A549 (cell line): ENCODE data around the gene AP3B2. TPM values are rescaled to one million over a fixed set of nuclear protein-coding genes. Genes with fewer than 3 reads are reported as not detected.
A peak's percentile ranks its signal among the peaks of the same experiment; 100 is the strongest.

Source experiments
- ATAC-seq, 2 experiments: fragments of 200-7000 bp in 1 of 2; fragments of >200 bp in 1 of 2; cut with Nextera tagmentation in 1 of 2; cut with Tn5 transposase in 1 of 2; 3 replicates each; pipeline versions ENCODE4 v1.8.0 to v1.9.1; 2018 to 2020; ENCODE audit warnings: mild to moderate bottlenecking in 1 of 2, moderate library complexity in 1 of 2
- CTCF ChIA-PET: fragments of 300-600 bp; sonication (Branson Sonifier 250); formaldehyde crosslinking; extraction: SDS; loops from one replicate; lab custom pipeline; 2021; ENCODE audit warnings: antibody characterized with exemption, inconsistent platforms; lab: Yijun Ruan, JAX
- POLR2A ChIA-PET: fragments of 350-600 bp; formaldehyde crosslinking; extraction: SDS; loops from one replicate; lab custom pipeline; 2021; ENCODE audit warnings: antibody characterized with exemption, inconsistent platforms; lab: Yijun Ruan, JAX
- DNase-seq, 2 experiments: peaks; one replicate each; pipeline versions ENCODE4 v3.0.0 to v3.0.0-alpha.2; 2011 to 2016; ENCODE audit warnings: low read depth in 1 of 2, low spot score in 1 of 2
- FAIRE-seq: peaks from 2 replicates; lab custom pipeline; 2011; peaks lifted over from hg19 to GRCh38; lab: Jason Lieb, UNC
- H3K27ac ChIP-seq, 2 experiments: fragments of >200 bp; sonication (Bioruptor Twin); formaldehyde crosslinking; 3 replicates each; pipeline ENCODE4 v1.5.1; 2016 to 2017
- H3K4me1 ChIP-seq: fragments of >200 bp; sonication (Bioruptor Twin); formaldehyde crosslinking; 3 replicates; pipeline ENCODE4 v1.6.1; 2016
- H3K4me2 ChIP-seq: fragments of >200 bp; sonication (Bioruptor Twin); formaldehyde crosslinking; 3 replicates; pipeline ENCODE4 v1.6.1; 2016
- H3K4me3 ChIP-seq: fragments of >200 bp; sonication (Bioruptor Twin); formaldehyde crosslinking; 3 replicates; pipeline ENCODE4 v1.5.1; 2016
- H3K9me3 ChIP-seq: fragments of >200 bp; sonication (Bioruptor Twin); formaldehyde crosslinking; 3 replicates; pipeline ENCODE4 v1.6.1; 2016
- BCL3 ChIP-seq: fragments of >200 bp; sonication (Bioruptor Twin); formaldehyde crosslinking; IDR thresholded peaks from 3 replicates; pipeline ENCODE4 v1.6.1; 2016
- CEBPB ChIP-seq, 2 experiments: fragments of >200 bp in 1 of 2; sonication (Bioruptor Twin) in 1 of 2; formaldehyde crosslinking in 1 of 2; IDR thresholded peaks; 2 replicates each; pipeline ENCODE4 v1.6.1; 2012 to 2016
- CHD4 ChIP-seq: fragments of 200-600 bp; sonication (generic); IDR thresholded peaks from 2 replicates; pipeline ENCODE4 v1.6.1; 2016; ENCODE audit warnings: antibody characterized with exemption, mild to moderate bottlenecking, borderline replicate concordance
- CTCF ChIP-seq: fragments of >200 bp; sonication (Bioruptor Twin); formaldehyde crosslinking; IDR thresholded peaks from 3 replicates; pipeline ENCODE4 v1.5.1; 2016
- E2F6 ChIP-seq: IDR thresholded peaks from 2 replicates; pipeline ENCODE4 v1.6.1; 2012; ENCODE audit warnings: low read depth, borderline replicate concordance
- EHF ChIP-seq: fragments of 250-450 bp; sonication (Bioruptor Pico); IDR thresholded peaks from 2 replicates; pipeline ENCODE4 v1.5.0; 2020; ENCODE audit warnings: mild to moderate bottlenecking
- EP300 ChIP-seq, 2 experiments: fragments of >200 bp; sonication (Bioruptor Twin); formaldehyde crosslinking; IDR thresholded peaks; 2 replicates in 1 of 2; 3 replicates in 1 of 2; pipeline ENCODE4 v1.6.1; 2016 to 2017
- FOSB ChIP-seq: fragments of 250-450 bp; sonication (Bioruptor Pico); IDR thresholded peaks from 2 replicates; pipeline ENCODE4 v1.5.0; 2020; ENCODE audit warnings: mild to moderate bottlenecking, moderate library complexity
- FOXS1 ChIP-seq: fragments of 250-450 bp; sonication (Bioruptor Pico); IDR thresholded peaks from 2 replicates; pipeline ENCODE4 v1.5.0; 2020; ENCODE audit warnings: mild to moderate bottlenecking, moderate library complexity
- GATA3 ChIP-seq: IDR thresholded peaks from 2 replicates; pipeline ENCODE4 v1.6.1; 2012; ENCODE audit warnings: borderline replicate concordance
- HEYL ChIP-seq: fragments of 250-450 bp; sonication (Bioruptor Pico); IDR thresholded peaks from 2 replicates; pipeline ENCODE4 v1.8.0; 2021; ENCODE audit warnings: mild to moderate bottlenecking, moderate library complexity
- HMGXB4 ChIP-seq: fragments of 250-450 bp; sonication (Bioruptor Pico); IDR thresholded peaks from 2 replicates; pipeline ENCODE4 v1.5.0; 2021; ENCODE audit warnings: mild to moderate bottlenecking, moderate library complexity, borderline replicate concordance
- HOXA7 ChIP-seq: fragments of 250-450 bp; sonication (Bioruptor Pico); IDR thresholded peaks from 2 replicates; pipeline ENCODE4 v1.5.0; 2020; ENCODE audit warnings: mild to moderate bottlenecking, moderate library complexity
- JUN ChIP-seq, 2 experiments: fragments of >200 bp; sonication (Bioruptor Twin); formaldehyde crosslinking; IDR thresholded peaks; 2 replicates in 1 of 2; 3 replicates in 1 of 2; pipeline ENCODE4 v1.6.1; 2016 to 2017
- MAFK ChIP-seq: fragments of 450-650 bp; IDR thresholded peaks from 2 replicates; pipeline ENCODE4 v1.6.1; 2014; ENCODE audit not compliant: partially characterized antibody
- MAX ChIP-seq: IDR thresholded peaks from 2 replicates; pipeline ENCODE4 v1.6.1; 2012
- MAZ ChIP-seq: fragments of 150-350 bp; IDR thresholded peaks from 2 replicates; pipeline ENCODE4 v1.6.1; 2014; ENCODE audit warnings: antibody characterized with exemption, low read depth, low read length, borderline replicate concordance
- MYC ChIP-seq: IDR thresholded peaks from 2 replicates; pipeline ENCODE4 v1.6.1; 2012; ENCODE audit warnings: mild to moderate bottlenecking, inconsistent platforms, low read length, improper control_type of control experiment, borderline replicate concordance
- PHF8 ChIP-seq: fragments of 200-600 bp; sonication (generic); IDR thresholded peaks from 2 replicates; pipeline ENCODE4 v1.6.1; 2016; ENCODE audit warnings: low read depth, mild to moderate bottlenecking, antibody characterized with exemption, moderate library complexity, borderline replicate concordance
- POLR2A ChIP-seq: IDR thresholded peaks from 2 replicates; pipeline ENCODE4 v1.6.1; 2012; ENCODE audit warnings: mild to moderate bottlenecking, low read length
- REST ChIP-seq: fragments of 200-600 bp; sonication (generic); IDR thresholded peaks from 2 replicates; pipeline ENCODE4 v1.6.1; 2016; ENCODE audit warnings: antibody characterized with exemption, mild to moderate bottlenecking, moderate library complexity
- TP53 ChIP-seq: fragments of 250-450 bp; sonication (Bioruptor Pico); IDR thresholded peaks from 2 replicates; pipeline ENCODE4 v1.5.0; 2021; ENCODE audit warnings: mild to moderate bottlenecking, moderate library complexity
- USF2 ChIP-seq: fragments of 450-650 bp; IDR thresholded peaks from 2 replicates; pipeline ENCODE4 v1.6.1; 2014; ENCODE audit warnings: antibody characterized with exemption
- WGBS: methylation state at CpG from one replicate; pipeline ENCODE4 v1.1.6; 2017; ENCODE audit errors: missing lambda C conversion rate; 5-methylcytosine and 5-hydroxymethylcytosine counted together
- polyA plus RNA-seq, 4 experiments: library from polyadenylated mRNA; depleted of rRNA in 3 of 4; stranded (reverse); fragments of >200 nt; fragmentation: RNase III in 1 of 4; extraction: RNeasy Plus Mini Kit Qiagen cat#74134 plus additional on column Dnase treatment in 1 of 4; gene quantifications; 2 replicates in 3 of 4; 3 replicates in 1 of 4; pipeline ENCODE4 v1.2.3, GENCODE V29; 2011 to 2017

Gene AP3B2
- polyA plus RNA-seq, 2 of the 4 experiments (the other 2 are of a cell fraction): 0.32 to 0.68 TPM

- H3K4me3 ChIP-seq: peak overlapping the region; percentile 75
- peak; percentile 98 to 99 for ATAC-seq
- peak overlapping the region; percentile 85 to 88 for H3K27ac ChIP-seq
- no peaks in the 10 kb centered on the region for H3K9me3 ChIP-seq
- WGBS: 3% methylated on average over 47 of the region's 47 CpGs
- CTCF ChIA-PET: interaction anchor here (0.5 to 3.0 kb wide), 9 partner anchors 10 to 261 kb away, joined by 3 to 15 read pairs (median 3); partner anchors contain the start of gene C15orf40
- TF ChIP-seq HMGXB4 (CRISPR knock-in tag) (no peak), EP300 (IDR thresholded peaks at IDR 0.05) (no peak), CHD4 (no peak), JUN (IDR thresholded peaks at IDR 0.05) (peak; percentile 83 to 91), USF2 (0 out of 2 replicates have a peak, but pooled peaks have one; percentile 39), E2F6 (peak; percentile 57), EHF (no peak), MAZ (no peak), CEBPB (IDR thresholded peaks at IDR 0.05) (0 out of 4 replicates have a peak, but pooled peaks of 1 of the 2 experiments have one; percentile 1), FOXS1 (no peak), POLR2A (peak; percentile 93), FOSB (no peak), HEYL (CRISPR knock-in tag) (no peak), PHF8 (peak; percentile 78; the same call in 1 of the 2 replicates), MAX (peak; percentile 97), HOXA7 (CRISPR knock-in tag) (no peak), BCL3 (peak; percentile 93; the same call in 2 of the 3 replicates), CTCF (no peak), GATA3 (peak; percentile 10; the same call in 1 of the 2 replicates), MYC (peak; percentile 84), REST (0 out of 2 replicates have a peak, but pooled peaks have one; percentile 28), TP53 (no peak), MAFK (no peak)
- peak; percentile 89 for FAIRE-seq
- H3K4me2 ChIP-seq: peak overlapping the region; percentile 97
- POLR2A ChIA-PET: interaction anchor here (0.6 to 2.5 kb wide), 34 partner anchors 8 to 250 kb away, joined by 3 to 37 read pairs (median 5); partner anchors contain the start of genes AP3B2, CPEB1, RAMAC and RPS17
- peak; percentile 95 to 96 for DNase-seq
- peaks cover 19% of the 10 kb centered on the region; the same call in 2 of the 3 replicates for H3K4me1 ChIP-seq
Observed at GRCh38 chr15:82749951-82750830, 40.5 kb upstream of the AP3B2 start.
